Panc1 (cell line): ENCODE results near the gene RBM19.

Experiments used
- TCF7L2 ChIP-seq: IDR thresholded peaks from 2 replicates; pipeline ENCODE4 v1.6.1; 2011; ENCODE audit warnings: mild to moderate bottlenecking, low read depth, low read length, inconsistent platforms
- TF ChIP-seq, protein P1 (sequence below): fragments of 450-650 bp; IDR thresholded peaks from 2 replicates; pipeline ENCODE4 v1.5.1; 2017; ENCODE audit warnings: mild to moderate bottlenecking
- TF ChIP-seq, protein P2 (sequence below), 2 experiments: IDR thresholded peaks; 2 replicates each; pipeline ENCODE4 v1.6.1; 2011 to 2012; ENCODE audit warnings: low read depth in 2 of 2, control low read depth in 1 of 2, low read length in 1 of 2, mild to moderate bottlenecking in 1 of 2, moderate library complexity in 1 of 2; ENCODE audit not compliant: insufficient read depth in 1 of 2

DNA sequence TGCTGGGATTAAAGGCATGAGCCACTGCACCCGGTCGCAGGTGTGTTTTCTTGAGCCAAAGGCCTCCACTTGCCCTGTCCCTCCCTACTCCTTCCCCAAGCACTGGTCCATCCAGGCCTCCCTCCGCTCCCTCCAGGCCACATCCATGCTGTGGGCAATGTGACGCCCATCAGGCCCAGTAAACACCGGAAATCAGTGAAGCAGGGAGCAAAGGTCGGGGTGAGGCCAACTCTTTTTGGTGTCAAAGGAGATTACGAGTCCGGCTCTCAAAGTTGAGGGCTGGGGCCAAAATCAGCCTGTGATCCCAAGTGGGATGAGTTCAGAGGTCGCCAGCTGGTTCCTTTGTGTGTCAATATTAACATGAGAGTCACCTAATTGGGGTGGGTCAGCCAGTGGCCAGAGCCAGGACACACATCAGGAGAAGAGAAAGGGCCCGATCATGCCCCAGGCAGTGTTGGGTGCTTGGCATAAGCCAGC lies 195.7 kb downstream of the RBM19 start:
- TF ChIP-seq, protein P1, sequence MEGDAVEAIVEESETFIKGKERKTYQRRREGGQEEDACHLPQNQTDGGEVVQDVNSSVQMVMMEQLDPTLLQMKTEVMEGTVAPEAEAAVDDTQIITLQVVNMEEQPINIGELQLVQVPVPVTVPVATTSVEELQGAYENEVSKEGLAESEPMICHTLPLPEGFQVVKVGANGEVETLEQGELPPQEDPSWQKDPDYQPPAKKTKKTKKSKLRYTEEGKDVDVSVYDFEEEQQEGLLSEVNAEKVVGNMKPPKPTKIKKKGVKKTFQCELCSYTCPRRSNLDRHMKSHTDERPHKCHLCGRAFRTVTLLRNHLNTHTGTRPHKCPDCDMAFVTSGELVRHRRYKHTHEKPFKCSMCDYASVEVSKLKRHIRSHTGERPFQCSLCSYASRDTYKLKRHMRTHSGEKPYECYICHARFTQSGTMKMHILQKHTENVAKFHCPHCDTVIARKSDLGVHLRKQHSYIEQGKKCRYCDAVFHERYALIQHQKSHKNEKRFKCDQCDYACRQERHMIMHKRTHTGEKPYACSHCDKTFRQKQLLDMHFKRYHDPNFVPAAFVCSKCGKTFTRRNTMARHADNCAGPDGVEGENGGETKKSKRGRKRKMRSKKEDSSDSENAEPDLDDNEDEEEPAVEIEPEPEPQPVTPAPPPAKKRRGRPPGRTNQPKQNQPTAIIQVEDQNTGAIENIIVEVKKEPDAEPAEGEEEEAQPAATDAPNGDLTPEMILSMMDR: no peak
- no peak for TF ChIP-seq TCF7L2
- TF ChIP-seq, protein P2, sequence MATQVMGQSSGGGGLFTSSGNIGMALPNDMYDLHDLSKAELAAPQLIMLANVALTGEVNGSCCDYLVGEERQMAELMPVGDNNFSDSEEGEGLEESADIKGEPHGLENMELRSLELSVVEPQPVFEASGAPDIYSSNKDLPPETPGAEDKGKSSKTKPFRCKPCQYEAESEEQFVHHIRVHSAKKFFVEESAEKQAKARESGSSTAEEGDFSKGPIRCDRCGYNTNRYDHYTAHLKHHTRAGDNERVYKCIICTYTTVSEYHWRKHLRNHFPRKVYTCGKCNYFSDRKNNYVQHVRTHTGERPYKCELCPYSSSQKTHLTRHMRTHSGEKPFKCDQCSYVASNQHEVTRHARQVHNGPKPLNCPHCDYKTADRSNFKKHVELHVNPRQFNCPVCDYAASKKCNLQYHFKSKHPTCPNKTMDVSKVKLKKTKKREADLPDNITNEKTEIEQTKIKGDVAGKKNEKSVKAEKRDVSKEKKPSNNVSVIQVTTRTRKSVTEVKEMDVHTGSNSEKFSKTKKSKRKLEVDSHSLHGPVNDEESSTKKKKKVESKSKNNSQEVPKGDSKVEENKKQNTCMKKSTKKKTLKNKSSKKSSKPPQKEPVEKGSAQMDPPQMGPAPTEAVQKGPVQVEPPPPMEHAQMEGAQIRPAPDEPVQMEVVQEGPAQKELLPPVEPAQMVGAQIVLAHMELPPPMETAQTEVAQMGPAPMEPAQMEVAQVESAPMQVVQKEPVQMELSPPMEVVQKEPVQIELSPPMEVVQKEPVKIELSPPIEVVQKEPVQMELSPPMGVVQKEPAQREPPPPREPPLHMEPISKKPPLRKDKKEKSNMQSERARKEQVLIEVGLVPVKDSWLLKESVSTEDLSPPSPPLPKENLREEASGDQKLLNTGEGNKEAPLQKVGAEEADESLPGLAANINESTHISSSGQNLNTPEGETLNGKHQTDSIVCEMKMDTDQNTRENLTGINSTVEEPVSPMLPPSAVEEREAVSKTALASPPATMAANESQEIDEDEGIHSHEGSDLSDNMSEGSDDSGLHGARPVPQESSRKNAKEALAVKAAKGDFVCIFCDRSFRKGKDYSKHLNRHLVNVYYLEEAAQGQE (IDR thresholded peaks at IDR 0.05; ENCODE audit: insufficient read depth in 1 of 2, low read depth in 2 of 2, low read length in 1 of 2): no peak
